Neural progenitor cell (in vitro differentiated cells): ENCODE data around the gene KXD1. TPM values are rescaled to one million over a fixed set of nuclear protein-coding genes. Genes with fewer than 3 reads are reported as not detected.
A peak's percentile ranks its signal among the peaks of the same experiment; 100 is the strongest.

Experiments used
- DNase-seq: peaks from one replicate; pipeline ENCODE4 v3.0.0-alpha.2; 2016; ENCODE audit warnings: low spot score
- H2AFZ ChIP-seq: fragments of 200-600 bp; sonication (generic); replicated peaks from 2 replicates; pipeline ENCODE4 v1.6.1; 2016; ENCODE audit warnings: antibody characterized with exemption
- H3F3A ChIP-seq: fragments of 200-600 bp; sonication (generic); 2 replicates; pipeline ENCODE4 v1.6.1; 2016; ENCODE audit warnings: antibody characterized with exemption, low read depth
- H3K27ac ChIP-seq: fragments of 200-600 bp; sonication (generic); 2 replicates; pipeline ENCODE4 v1.5.1; 2016; ENCODE audit warnings: mild to moderate bottlenecking
- H3K27me3 ChIP-seq: fragments of 200-600 bp; sonication (generic); 2 replicates; pipeline ENCODE4 v1.6.1; 2016; ENCODE audit warnings: mild to moderate bottlenecking, moderate library complexity
- H3K36me3 ChIP-seq: fragments of 200-600 bp; sonication (generic); 2 replicates; pipeline ENCODE4 v1.5.1; 2016
- H3K4me1 ChIP-seq: fragments of 200-600 bp; sonication (generic); 2 replicates; pipeline ENCODE4 v1.6.1; 2016; ENCODE audit warnings: mixed run types
- H3K4me2 ChIP-seq: fragments of 200-600 bp; sonication (generic); 2 replicates; pipeline ENCODE4 v1.6.1; 2016
- H3K4me3 ChIP-seq: fragments of 200-600 bp; sonication (generic); 2 replicates; pipeline ENCODE4 v1.5.1; 2016
- H3K79me2 ChIP-seq: fragments of 200-600 bp; sonication (generic); 2 replicates; pipeline ENCODE4 v1.6.1; 2016; ENCODE audit warnings: low read depth
- H3K9ac ChIP-seq: fragments of 200-600 bp; sonication (generic); 2 replicates; pipeline ENCODE4 v1.6.1; 2016
- H3K9me3 ChIP-seq: fragments of 200-600 bp; sonication (generic); 2 replicates; pipeline ENCODE4 v1.5.1; 2016; ENCODE audit warnings: low read depth
- H4K20me1 ChIP-seq: fragments of 200-600 bp; sonication (generic); 2 replicates; pipeline ENCODE4 v1.6.1; 2016; ENCODE audit warnings: low read depth
- H3K27ac Mint-ChIP-seq: 3 replicates; pipeline ENCODE4 v1.8.0; 2021; ENCODE audit warnings: mixed read lengths
- H3K27me3 Mint-ChIP-seq: 2 replicates; pipeline ENCODE4 v1.8.0; 2022; ENCODE audit warnings: low read depth, mild to moderate bottlenecking, inconsistent platforms, moderate library complexity, mixed read lengths; ENCODE audit not compliant: insufficient read depth
- H3K36me3 Mint-ChIP-seq: 3 replicates; pipeline ENCODE4 v1.8.0; 2021; ENCODE audit warnings: mixed read lengths
- H3K4me1 Mint-ChIP-seq: 3 replicates; pipeline ENCODE4 v1.8.0; 2021; ENCODE audit warnings: mixed read lengths
- H3K4me3 Mint-ChIP-seq: 3 replicates; pipeline ENCODE4 v1.8.0; 2021; ENCODE audit warnings: mild to moderate bottlenecking, moderate library complexity, mixed read lengths
- H3K9me3 Mint-ChIP-seq: 3 replicates; pipeline ENCODE4 v1.8.0; 2020; ENCODE audit warnings: mixed read lengths
- CTCF ChIP-seq: fragments of 200-600 bp; sonication (generic); IDR thresholded peaks from 2 replicates; pipeline ENCODE4 v1.5.1; 2017; ENCODE audit warnings: antibody characterized with exemption, mild to moderate bottlenecking
- EZH2 ChIP-seq: fragments of 200-600 bp; sonication (generic); IDR thresholded peaks from 2 replicates; pipeline ENCODE4 v1.6.1; 2017; ENCODE audit warnings: antibody characterized with exemption, mild to moderate bottlenecking, moderate library complexity
- EZH2phosphoT487 ChIP-seq: fragments of 200-600 bp; sonication (generic); IDR thresholded peaks from 2 replicates; pipeline ENCODE4 v1.6.1; 2017; ENCODE audit warnings: antibody characterized with exemption
- total RNA-seq: library from RNA; depleted of rRNA; stranded (reverse); fragments of >200 nt; gene quantifications from 2 replicates; pipeline ENCODE4 v1.2.3, GENCODE V29; 2015; ENCODE audit warnings: low replicate concordance

KXD1 gene
- total RNA-seq, 1 donor from 2014 or later = 82.7 TPM

DNA sequence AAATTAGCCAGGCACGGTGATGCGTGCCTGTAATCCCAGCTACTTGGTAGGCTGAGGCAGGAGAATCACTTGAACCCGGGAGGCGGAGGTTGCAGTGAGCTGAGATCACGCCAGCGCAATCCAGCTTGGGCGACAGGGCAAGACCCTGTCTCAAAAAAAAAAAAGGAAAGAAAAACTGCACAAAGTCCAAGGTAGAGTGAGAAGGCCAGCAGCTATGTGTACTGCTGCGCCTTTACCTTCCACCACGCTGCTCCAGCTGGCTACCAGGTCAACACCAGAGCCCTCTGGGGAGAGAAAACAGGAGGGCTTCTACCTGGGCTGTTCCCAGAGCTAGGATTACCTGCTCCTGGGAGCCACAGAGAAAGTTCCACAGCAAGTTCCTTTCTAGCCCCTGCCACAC is 39.0 kb upstream of the KXD1 start:
- Histone ChIP-seq H3K9ac (no peak overlapping the region), H3K36me3 (no peaks in the 10 kb centered on the region), H3K27me3 (peaks cover 3% of the 10 kb centered on the region), H3K4me1 (peaks cover 7% of the 10 kb centered on the region), H3K9me3 (no peaks in the 10 kb centered on the region), H3K4me3 (no peak overlapping the region), H3K79me2 (peaks cover 64% of the 10 kb centered on the region), H3F3A (peaks cover 14% of the 10 kb centered on the region), H4K20me1 (peaks cover 71% of the 10 kb centered on the region), H2AFZ (no peak overlapping the region), H3K4me2 (no peak overlapping the region), H3K27ac (no peak overlapping the region)
- Mint-ChIP-seq H3K36me3 (no peaks in the 10 kb centered on the region), H3K27me3 (peaks cover 2% of the 10 kb centered on the region), H3K4me1 (peaks cover 32% of the 10 kb centered on the region), H3K27ac (no peak overlapping the region), H3K4me3 (no peak overlapping the region), H3K9me3 (no peaks in the 10 kb centered on the region)
- no peak for DNase-seq
- TF ChIP-seq CTCF = no peak
- no peak for TF ChIP-seq EZH2phosphoT487
- no peak for TF ChIP-seq EZH2

DNA sequence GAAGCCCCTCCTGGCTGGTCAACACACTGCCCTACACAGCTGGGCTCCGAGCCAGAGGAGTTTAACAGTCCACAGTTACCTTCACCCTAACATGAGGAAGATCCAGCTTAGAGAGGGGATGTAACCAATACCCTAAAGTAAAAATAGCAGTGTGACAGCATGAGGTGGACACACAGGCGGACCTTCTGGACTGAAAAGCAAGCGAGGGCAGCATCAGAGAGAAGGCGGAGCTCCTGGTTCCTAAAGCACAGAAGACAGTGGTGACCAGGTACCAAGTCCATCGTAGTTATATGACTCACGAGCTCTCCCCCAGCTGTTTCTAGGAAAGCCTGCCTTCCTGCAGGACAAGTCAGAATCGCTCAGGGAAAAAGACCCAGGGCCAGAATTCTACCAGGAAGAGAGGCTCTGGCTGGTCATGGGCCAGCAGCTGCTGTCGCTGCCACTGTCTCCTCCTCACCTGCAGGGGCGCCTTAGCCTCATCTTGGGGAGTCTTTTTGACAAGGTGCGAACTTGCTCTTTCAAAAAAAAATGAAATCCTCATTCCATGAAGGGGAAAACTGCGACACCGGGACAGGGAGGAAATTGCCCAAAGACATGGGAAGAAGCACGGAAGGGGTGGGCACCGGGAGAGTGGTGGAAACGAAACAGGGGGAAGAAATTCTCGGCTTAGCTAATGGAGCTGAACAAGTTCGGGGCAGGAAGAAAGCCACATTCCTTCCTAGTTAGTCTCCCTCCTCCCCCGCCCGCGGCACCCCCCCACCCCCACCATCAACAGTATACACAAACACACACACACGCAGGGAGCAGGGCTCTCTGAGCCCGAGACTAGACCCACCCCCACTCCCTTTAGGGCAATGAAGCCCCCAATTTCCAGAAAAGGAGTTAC is 37.5 kb upstream of the KXD1 start:
- H3K27ac Mint-ChIP-seq = no peak overlapping the region
- Histone ChIP-seq H4K20me1 (peaks cover 55% of the 10 kb centered on the region), H3K9ac (peak overlapping the region; percentile 80), H3K27me3 (peaks cover 3% of the 10 kb centered on the region), H3K9me3 (no peaks in the 10 kb centered on the region), H3K27ac (no peak overlapping the region), H3K4me3 (peak overlapping the region; percentile 93), H3K36me3 (no peaks in the 10 kb centered on the region), H3K79me2 (peaks cover 58% of the 10 kb centered on the region), H3F3A (peaks cover 19% of the 10 kb centered on the region), H2AFZ (no peak overlapping the region), H3K4me2 (peak overlapping the region; percentile 97), H3K4me1 (peaks cover 7% of the 10 kb centered on the region)
- peaks cover 2% of the 10 kb centered on the region for H3K27me3 Mint-ChIP-seq
- H3K4me3 Mint-ChIP-seq = peak overlapping the region; percentile 98
- no peaks in the 10 kb centered on the region for H3K9me3 Mint-ChIP-seq
- H3K4me1 Mint-ChIP-seq = peaks cover 20% of the 10 kb centered on the region
- no peak for TF ChIP-seq EZH2phosphoT487
- peak; percentile 79 for TF ChIP-seq CTCF
- peak; percentile 80 for DNase-seq
- no peaks in the 10 kb centered on the region for H3K36me3 Mint-ChIP-seq

- Histone ChIP-seq H3K27ac (no peak overlapping the region), H3K36me3 (no peaks in the 10 kb centered on the region), H3K9ac (peak overlapping the region; percentile 80), H3K79me2 (peaks cover 49% of the 10 kb centered on the region), H4K20me1 (peaks cover 47% of the 10 kb centered on the region), H3F3A (peaks cover 19% of the 10 kb centered on the region), H3K27me3 (peaks cover 3% of the 10 kb centered on the region), H2AFZ (peak overlapping the region; percentile 74), H3K9me3 (no peaks in the 10 kb centered on the region), H3K4me1 (peaks cover 7% of the 10 kb centered on the region), H3K4me2 (peak overlapping the region; percentile 97), H3K4me3 (peak overlapping the region; percentile 93)
- Mint-ChIP-seq H3K36me3 (no peaks in the 10 kb centered on the region), H3K4me1 (peaks cover 15% of the 10 kb centered on the region), H3K27me3 (peaks cover 2% of the 10 kb centered on the region), H3K4me3 (peak overlapping the region; percentile 98), H3K9me3 (no peaks in the 10 kb centered on the region), H3K27ac (peak overlapping the region; percentile 82)
- TF ChIP-seq EZH2 = no peak
- TF ChIP-seq EZH2phosphoT487 = no peak
- peak; percentile 4 for TF ChIP-seq CTCF
- DNase-seq = peak; percentile 58
Observed at GRCh38 chr19:18520848-18521691, 36.6 kb upstream of the KXD1 start.
